DMS53 treated with DMSO at 0.1 percent for 48 hours (cell line): Measurements from ENCODE around the gene BRSK2.

Experiments
- DNase-seq: peaks from one replicate; lab custom pipeline; 2025; ENCODE audit not compliant: unreplicated experiment; lab: John Stamatoyannopoulos, UW

Gene BRSK2

DNA sequence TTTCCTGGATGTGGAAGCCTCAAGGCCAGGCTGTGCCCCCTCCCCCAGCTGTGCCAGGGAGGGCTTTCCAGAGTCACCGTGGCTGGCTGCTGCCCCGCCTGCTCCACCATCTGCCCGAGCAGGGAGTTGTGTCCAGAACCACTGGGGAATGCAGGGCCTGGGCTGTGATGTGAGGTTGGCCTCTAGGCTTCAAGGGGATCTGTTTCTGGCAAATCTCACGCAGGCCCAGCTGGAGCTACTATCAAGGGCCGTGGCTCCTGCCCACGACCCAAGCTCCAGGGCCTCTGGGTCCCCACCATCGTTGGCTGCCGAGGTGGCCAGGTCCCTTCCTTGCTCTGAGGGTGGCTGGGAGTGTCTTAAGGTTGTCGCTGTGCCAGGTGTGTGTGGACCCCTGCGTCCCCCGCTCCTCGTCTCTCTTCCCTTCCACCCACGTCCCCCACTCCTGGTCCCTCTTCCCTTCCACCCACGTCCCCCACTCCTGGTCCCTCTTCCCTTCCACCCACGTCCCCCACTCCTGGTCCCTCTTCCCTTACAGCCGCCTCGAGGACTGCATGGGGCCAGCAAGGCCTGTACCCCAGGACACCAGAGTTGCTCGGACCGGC, 6.1 kb downstream of the BRSK2 start:
- no peak for DNase-seq

GRCh38 chr11:1396375-1396841, 6.7 kb downstream of the BRSK2 start:
- DNase-seq = no peak

DNA sequence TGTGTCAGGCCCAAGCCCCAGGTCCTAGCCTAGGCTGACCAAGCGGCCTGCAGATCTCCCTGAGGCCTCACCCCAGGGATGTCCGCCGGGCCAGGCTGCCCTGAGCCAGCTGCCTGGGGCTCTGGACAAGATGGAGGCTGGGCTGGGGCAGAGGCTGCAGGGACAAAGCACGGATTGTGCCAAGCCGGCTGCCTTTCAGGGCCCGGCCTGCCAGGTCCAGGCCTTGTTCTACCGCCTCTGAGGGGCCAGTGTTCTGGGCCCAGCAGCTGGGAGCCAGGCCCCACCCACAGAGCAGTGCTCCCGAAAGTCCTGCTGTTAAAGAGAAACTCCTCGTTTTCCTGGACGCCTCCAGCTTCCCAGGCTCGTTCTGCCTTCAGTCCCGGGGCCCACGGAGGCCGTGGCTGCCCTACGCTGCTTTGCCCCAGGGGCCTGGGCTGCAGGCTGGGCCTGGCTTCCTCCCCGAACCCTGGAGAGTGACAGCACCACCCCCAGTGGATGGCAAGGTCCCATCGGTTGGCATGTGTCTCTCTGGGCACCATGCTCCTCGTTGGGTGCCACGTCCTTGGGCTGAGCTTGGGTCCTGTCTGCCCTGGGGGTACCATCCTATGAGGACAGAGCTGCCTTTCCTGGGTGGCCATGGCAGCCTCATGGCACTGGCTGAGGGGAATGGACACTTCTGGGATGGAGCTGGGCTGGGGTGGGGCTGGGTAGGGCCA, 7.6 kb downstream of the BRSK2 start:
- no peak for DNase-seq

DNA sequence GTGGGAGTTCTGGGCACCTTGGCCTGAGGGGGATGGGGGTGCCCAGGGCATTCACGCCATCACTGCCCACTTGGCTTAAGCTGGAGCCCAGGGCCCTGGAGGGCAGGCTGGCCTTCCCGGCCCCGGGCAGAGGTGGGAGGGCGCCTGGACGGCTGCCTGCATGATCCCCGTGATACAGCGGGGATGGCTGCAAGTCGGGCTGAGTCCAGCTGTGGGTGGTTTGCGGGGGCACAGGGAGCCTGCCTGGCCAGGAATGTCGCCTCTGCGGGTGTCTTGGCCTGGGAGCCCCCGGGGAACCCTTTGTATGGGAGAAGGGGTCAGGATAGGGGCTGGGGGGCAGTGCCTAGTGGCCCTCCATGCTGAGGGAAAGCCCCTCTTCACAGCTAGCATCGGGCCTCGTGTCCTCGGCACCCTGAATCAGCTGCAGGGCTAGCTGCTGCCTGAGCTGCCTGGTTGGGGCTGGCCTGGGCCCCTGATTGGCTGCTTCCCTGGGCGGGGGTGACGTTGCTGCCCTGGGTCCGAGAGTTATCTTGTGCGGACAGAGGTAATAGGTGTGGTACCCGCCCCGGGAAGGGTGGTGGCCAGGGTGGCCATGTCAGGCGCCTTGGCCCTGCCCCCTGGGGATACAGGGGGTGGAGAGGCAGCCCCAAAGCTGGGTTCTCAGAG, 8.3 kb downstream of the BRSK2 start:
- DNase-seq = no peak

GRCh38 chr11:1398528-1399235, 8.9 kb downstream of the BRSK2 start:
- no peak for DNase-seq

GRCh38 chr11:1399386-1400316, 9.9 kb downstream of the BRSK2 start:
- DNase-seq = no peak

DNA sequence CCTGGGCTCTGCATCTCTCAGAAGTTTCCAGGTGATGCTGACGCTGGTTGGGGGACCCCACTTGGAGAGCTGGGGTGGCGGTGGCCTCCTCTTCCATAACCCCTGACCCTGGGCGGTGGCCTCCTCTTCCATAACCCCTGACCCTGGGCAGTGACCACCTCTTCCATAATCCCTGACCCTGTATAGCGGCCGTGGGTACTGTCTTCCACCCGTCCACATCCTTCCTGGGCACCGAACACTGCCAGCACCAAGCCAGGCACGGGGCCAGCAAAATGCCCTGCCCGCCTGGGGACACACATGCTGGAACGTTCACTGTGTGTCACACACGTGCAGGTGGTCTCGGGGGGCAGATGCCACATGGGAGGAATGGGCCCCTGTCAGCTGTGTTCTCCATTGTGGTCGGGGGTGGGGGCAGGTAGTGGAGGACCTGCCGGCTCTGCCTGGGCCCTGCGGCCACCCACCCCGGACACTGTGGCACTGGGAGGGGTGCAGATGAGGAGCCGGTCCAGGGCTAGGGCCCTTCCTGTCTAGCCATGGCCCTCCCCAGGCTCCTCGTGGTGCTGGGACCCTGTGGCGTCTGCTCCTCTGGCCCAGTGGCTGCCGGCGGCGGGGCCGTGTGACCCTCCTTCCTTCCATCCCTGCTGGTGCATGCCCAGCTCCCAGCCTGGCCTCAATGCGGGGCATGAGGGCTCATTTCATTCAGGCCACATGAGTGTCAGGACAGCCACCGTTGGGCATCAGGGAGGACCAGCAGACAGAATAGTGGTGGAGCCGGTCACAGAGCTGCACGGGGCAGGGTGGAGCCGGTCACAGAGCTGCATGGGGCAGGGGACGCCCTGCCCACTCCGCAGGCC, 10.8 kb downstream of the BRSK2 start:
- DNase-seq = no peak

- no peak for DNase-seq
Measured at GRCh38 chr11:1401171-1401445, 11.4 kb downstream of the BRSK2 start.

DNA sequence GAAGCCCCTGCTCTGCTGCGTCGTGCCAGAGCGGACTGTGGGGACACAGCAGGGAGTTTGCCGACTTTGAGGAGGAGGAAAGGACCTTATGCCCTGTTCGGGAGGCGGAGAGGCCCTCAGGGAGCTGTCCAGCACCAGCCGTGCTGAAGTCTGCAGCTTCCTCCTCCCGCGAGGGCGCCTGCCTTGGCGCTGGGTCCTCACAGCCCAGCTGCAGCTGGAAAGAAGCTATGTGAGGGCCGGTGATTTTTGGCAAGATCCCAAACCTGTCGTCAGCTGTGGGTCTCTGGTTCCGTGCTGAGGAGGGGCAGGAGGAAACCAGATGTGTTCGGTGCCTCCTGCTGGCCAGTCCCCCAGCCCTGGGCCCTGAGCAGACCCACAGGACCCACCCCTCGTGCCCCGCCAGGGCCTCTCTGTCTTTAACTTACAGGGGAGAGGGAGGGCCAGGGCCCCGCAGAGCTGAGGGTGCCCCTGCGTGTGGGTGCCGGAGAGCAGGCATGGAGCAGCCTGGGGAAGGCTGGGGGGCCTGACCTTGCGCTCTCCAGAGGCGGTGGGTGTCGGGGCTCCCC, 12.0 kb downstream of the BRSK2 start:
- DNase-seq = peak; percentile 4

DNA sequence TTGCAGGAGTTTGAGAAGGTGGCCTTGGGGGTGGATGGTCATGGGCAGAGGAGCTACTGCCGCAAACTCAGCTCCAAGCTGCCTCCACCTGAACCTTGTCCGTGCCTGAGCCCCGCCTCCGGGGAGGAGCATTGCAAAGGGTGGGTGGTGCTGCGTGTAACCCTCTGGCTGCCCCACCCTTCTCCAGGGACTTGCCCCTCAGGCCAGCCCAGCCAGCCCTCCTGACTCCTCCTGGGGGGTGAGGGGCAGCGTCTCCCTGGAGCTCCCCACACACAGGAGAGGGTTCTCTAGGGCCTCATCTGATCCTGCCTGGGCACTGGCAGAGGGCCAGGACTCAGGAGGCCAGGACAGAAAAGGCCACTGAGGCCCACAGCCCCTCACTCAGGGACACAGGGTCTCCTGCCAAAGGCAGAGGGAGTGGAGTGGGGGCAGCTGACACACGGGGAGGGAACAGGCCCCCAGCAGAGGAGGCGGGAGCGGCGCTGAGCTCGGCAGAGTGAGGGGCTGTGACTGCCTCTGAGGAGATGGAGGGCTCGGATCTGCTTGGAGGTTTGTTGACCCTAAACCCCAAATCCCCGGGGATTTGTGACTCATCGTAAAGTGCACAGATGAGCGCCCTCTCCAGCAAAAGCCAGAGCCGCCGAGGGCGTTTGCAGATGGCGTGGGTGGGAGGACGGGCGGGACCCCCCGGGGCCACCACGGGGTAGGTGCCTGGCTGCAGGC, 12.8 kb downstream of the BRSK2 start:
- DNase-seq = no peak

DNA sequence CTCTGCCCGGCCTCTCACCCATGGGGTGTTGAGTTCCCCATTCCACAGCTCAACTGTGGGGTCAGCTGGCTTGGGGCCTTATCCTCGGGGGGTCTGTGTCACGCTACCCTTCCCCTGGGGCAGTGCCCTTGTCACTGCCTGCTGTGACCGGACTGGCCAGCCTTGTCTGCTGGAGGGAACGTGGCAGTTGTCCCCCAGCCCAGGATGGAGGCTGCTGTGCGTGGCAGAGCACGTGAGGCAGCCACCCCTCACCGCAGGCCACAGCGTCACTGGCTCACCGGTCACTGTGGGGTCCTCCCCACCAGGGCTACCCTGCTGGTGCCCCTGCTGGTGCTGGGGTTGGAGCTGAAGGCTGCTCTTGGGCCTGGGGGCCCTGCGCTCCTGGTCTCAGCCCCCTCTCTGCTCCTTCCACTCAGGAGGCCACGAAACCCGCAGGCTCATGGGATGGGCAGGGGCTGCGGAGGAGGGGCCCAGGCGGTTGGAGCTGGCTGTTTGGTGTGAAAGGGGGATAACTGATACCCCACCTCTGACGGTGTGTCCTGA, 13.4 kb downstream of the BRSK2 start:
- DNase-seq = no peak

DNA sequence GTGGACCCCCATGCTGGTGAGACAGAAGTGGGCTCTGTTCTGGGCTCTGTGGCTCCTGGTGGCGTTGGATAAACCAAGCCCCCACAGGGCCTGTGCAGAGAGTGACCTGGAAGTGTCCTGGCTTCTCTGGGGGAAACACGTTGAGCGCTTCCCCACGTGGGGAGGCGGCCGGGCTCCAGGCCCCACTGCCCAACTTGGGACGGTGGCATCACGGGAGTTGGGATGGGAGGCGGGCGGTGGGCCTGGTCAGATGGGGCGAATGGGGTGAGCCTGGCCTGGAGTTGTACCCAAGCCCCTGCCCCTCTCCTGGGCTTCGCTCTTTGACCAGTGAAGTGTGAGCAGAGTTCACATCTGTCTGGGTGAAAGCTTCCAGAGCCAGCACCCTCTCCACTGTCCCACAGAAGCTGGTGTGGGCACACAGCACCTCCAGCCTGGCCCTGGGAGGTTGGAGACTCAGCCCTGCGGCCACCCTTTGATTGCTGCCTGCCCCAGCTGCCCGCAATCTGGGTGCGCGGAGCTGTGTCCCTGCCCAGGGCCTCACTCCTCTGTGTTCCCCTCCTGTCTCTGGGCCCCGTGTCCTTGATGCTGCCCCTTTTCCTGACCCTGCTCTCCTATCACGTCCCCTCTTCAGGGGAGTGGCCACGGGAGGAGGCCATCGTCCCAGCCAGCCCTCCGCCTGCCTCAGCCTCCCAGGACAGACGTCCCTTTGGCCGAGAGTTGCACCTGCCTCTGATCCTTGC, 14.2 kb downstream of the BRSK2 start:
- DNase-seq = no peak

DNA sequence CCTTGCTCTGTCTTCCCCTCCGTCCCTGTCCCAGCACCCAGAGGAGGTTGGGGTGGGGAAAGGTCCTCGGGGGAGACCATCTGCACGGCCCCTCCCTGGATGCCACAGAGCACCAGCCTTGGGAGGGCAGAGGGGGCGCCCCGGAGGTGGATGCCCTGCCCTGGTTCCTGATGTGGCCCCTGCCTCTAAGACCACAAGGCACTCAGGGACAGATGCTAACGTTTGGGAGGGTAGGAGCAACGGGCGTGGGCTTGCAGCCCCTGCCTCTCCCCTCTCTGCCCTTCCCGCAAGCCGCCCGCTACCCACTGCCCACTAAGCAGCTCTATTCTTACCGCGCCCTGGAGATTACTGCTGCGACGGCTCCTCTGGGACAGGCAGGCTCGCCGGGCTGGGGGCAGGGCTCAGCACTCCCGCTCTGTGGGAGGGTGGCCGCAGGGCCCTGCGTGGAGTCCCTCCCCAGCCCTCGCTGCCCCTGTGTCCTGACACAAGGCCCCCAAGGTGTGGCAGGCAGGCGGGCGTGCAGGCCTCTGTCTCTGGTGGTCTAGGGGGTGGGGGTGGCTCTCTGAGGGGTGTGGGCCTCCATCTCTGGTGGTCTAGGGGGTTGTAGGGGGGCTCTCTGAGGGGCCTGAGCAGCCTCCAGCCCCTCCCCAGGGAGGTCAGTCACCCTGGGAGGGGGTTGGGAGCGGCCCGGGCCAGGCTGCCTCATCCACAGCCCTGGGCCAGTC, 14.9 kb downstream of the BRSK2 start:
- DNase-seq = no peak

GRCh38 chr11:1405186-1406020, 15.7 kb downstream of the BRSK2 start:
- DNase-seq = no peak

GRCh38 chr11:1406571-1407485, 17.1 kb downstream of the BRSK2 start:
- DNase-seq = no peak
